Measurements from ENCODE around the gene EIPR1.

EIPR1 gene

GRCh38 chr2:3159782-3160545, 217.7 kb downstream of the EIPR1 start:
- TF ChIP-seq, protein P1, sequence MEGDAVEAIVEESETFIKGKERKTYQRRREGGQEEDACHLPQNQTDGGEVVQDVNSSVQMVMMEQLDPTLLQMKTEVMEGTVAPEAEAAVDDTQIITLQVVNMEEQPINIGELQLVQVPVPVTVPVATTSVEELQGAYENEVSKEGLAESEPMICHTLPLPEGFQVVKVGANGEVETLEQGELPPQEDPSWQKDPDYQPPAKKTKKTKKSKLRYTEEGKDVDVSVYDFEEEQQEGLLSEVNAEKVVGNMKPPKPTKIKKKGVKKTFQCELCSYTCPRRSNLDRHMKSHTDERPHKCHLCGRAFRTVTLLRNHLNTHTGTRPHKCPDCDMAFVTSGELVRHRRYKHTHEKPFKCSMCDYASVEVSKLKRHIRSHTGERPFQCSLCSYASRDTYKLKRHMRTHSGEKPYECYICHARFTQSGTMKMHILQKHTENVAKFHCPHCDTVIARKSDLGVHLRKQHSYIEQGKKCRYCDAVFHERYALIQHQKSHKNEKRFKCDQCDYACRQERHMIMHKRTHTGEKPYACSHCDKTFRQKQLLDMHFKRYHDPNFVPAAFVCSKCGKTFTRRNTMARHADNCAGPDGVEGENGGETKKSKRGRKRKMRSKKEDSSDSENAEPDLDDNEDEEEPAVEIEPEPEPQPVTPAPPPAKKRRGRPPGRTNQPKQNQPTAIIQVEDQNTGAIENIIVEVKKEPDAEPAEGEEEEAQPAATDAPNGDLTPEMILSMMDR (IDR thresholded peaks at IDR 0.05; ENCODE audit: control extremely low read depth, extremely low read depth, low read depth, missing control alignments) = no peak
- no peak for DNase-seq (ENCODE audit: extremely low spot score)
- ChIA-PET POLR2A (no interaction called here), CTCF (interaction anchor here (1.6 kb wide), 1 partner anchor 18 kb away, joined by 4 read pairs; no protein-coding TSS in a partner anchor)

- ChIA-PET POLR2A (no interaction called here), CTCF (no interaction called here)
- TF ChIP-seq, protein P1 (IDR thresholded peaks at IDR 0.05; ENCODE audit: control extremely low read depth, extremely low read depth, low read depth, missing control alignments) = no peak
- DNase-seq (ENCODE audit: extremely low spot score) = no peak
These were observed 222.9 kb downstream of the EIPR1 start for GRCh38 chr2:3154700-3155099.

DNA sequence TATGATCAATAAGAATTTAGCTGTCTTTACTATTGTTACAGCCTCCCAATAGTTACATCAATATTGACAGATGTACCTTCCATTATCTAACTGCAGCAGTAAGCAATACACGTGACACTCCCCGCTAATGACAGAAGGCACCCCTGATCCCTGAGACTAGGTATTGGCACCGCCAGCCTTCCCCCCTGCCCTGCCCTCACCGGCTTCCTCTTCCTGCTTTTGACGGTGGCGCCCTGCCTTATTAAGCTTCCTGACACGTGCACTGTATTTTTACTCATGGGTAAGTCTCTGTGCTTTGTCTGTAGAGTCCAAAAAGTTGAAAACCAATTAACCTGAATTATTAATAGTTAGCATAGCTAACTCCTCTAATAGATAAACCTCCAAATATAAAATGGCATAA, 223.5 kb downstream of the EIPR1 start:
- ChIA-PET CTCF (no interaction called here), POLR2A (no interaction called here)
- no peak for DNase-seq (ENCODE audit: extremely low spot score)
- TF ChIP-seq, protein P1 (IDR thresholded peaks at IDR 0.05; ENCODE audit: control extremely low read depth, extremely low read depth, low read depth, missing control alignments) = no peak

DNA sequence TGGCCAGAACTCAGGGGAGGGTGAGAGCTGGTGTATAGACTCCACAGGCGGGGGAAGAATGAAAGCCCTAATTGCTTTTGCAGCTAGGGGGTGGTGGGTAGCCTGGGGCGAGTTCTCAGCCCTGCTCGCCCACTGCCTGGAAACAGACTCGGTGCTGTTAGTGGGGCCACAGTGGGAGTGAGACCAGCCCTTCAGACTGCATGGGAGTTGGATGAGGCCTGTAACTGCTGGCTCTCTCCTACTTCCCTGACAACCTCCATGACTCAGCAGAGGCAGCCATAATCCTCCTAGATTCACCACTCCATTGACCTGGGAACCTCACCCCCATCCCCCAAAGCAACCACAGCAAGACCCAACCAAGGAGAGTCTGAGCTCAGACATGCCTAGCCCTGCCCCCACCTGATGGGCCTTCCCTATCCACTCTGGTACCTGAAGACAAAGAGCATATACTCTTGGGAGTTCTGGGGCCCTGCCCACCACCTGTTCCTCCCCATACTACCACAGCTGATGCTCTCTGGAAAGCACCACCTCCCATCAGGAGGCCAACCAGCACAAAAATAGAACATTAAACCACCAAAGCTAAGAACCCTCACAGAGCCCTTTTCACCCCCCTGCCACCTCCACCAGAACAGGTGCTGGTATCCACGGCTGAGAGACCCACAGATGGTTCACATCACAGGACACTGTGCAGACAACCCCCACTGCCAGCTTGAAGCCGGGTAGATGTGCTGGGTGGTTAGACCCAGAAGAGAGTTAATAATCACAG, 226.3 kb downstream of the EIPR1 start:
- DNase-seq (ENCODE audit: extremely low spot score) = no peak
- CTCF ChIA-PET = interaction anchor here (0.6 to 1.6 kb wide), 2 partner anchors 152 to 318 kb away, joined by 3 to 4 read pairs; no protein-coding TSS in a partner anchor
- POLR2A ChIA-PET = no interaction called here
- TF ChIP-seq, protein P1 (IDR thresholded peaks at IDR 0.05; ENCODE audit: control extremely low read depth, extremely low read depth, low read depth, missing control alignments) = no peak

DNA sequence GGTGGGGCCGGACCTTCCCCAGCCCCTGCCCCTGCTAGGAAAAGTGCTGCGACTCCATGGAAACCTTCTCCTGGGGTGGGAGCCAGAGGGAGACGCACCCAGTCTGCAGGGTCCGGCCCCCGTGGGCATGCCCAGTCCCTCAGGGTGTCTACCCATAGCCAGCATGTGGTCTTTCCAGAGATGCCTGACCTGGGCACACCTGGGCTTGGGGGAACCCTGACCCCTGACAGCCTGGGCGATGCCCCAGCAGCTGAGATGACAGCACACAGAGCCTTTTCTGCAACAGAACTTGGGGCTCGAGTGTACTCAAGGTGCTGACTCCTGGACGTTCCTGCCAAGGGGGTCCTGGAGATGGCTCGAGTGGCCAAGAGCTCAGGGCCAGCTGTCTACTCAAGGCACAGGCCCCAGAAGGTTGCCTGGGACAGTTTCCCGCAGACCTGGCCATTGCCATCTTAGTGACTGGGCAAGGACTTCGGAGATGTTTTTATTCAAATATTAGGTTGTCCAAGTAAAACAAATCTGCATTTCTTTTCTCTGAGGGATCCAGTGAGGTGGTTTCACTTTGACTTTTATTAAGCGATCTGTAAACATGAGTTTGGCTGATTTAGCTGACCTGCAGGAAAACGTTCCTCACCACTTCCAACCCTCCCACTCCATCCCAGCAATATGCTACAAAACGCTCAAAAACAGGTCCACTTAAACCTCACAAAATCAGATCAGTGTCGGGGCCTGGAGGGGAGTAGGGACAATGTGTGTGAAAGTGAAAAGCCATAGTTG, 228.0 kb downstream of the EIPR1 start:
- ChIA-PET POLR2A (no interaction called here), CTCF (no interaction called here)
- no peak for DNase-seq (ENCODE audit: extremely low spot score)
- TF ChIP-seq, protein P1 (IDR thresholded peaks at IDR 0.05; ENCODE audit: control extremely low read depth, extremely low read depth, low read depth, missing control alignments) = no peak

DNA sequence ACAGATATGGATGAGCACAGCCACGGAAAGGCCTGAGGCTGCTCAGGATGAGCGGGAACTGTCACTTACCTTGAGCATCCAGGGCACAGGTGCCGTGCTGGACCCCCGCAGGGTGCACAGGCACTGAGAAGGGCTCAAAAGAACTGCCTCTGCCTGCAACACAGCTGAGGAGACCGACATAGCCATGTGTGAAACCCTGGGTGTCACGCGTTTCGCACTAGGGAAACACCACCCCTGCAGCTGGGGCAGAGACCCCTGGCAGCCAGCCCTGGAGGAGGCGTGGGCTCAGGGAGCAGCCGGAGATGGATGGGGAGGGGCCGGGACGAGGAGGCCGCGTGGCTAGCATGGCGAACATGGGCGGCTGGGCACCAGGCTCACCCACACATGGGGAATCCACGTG, 228.9 kb downstream of the EIPR1 start:
- TF ChIP-seq, protein P1 (IDR thresholded peaks at IDR 0.05; ENCODE audit: control extremely low read depth, extremely low read depth, low read depth, missing control alignments) = no peak
- DNase-seq (ENCODE audit: extremely low spot score) = no peak
- POLR2A ChIA-PET = no interaction called here
- CTCF ChIA-PET = no interaction called here
